Endothelial cell of umbilical vein (primary cell): Measurements from ENCODE around the gene PGBD2. TPM values are rescaled to one million over a fixed set of nuclear protein-coding genes. Genes with fewer than 3 reads are reported as not detected.

Experiments used
- BruUV-seq: library from RNA; stranded (reverse); fragments of 400-500 nt; replicated peaks from 2 replicates; lab custom pipeline; 2021; lab: Mats Ljungman, UMichigan
- CTCF ChIA-PET: fragments of 300-600, 350-600 bp; sonication (Branson Sonifier 250); formaldehyde crosslinking; loops from one replicate; lab custom pipeline; 2021; ENCODE audit warnings: antibody characterized with exemption, inconsistent platforms; lab: Charles Lee
- POLR2A ChIA-PET: fragments of 300-600, 350-600 bp; sonication (Branson Sonifier 250); formaldehyde crosslinking; loops from one replicate; lab custom pipeline; 2021; ENCODE audit warnings: antibody characterized with exemption, inconsistent platforms; lab: Charles Lee
- DNase-seq: peaks from one replicate; pipeline ENCODE4 v3.0.0-alpha.2; 2011; ENCODE audit warnings: low read depth, low spot score
- FAIRE-seq: peaks from 2 replicates; lab custom pipeline; 2011; peaks lifted over from hg19 to GRCh38; lab: Jason Lieb, UNC
- H2AFZ ChIP-seq: 2 replicates; pipeline ENCODE4 v1.6.0; 2012; ENCODE audit warnings: low read depth, low read length, control low read depth, inconsistent platforms
- H3K27ac ChIP-seq: 2 replicates; pipeline ENCODE4 v1.5.1; 2011; ENCODE audit warnings: low read depth, mild to moderate bottlenecking, control low read depth, low read length, moderate library complexity; ENCODE audit not compliant: insufficient read depth
- H3K27me3 ChIP-seq, 2 experiments: 2 replicates each; pipeline versions ENCODE4 v1.6.0 to v1.6.1; 2011; ENCODE audit warnings: low read length in 2 of 2, mixed read lengths in 1 of 2; ENCODE audit not compliant: control insufficient read depth in 2 of 2, insufficient read depth in 2 of 2
- H3K36me3 ChIP-seq, 2 experiments: 2 replicates in 1 of 2; 3 replicates in 1 of 2; pipeline ENCODE4 v1.5.1; 2011; ENCODE audit warnings: low read length in 2 of 2, mild to moderate bottlenecking in 1 of 2, moderate library complexity in 1 of 2; ENCODE audit not compliant: control insufficient read depth in 2 of 2, insufficient read depth in 2 of 2; ENCODE audit errors: extremely low read depth in 1 of 2
- H3K4me1 ChIP-seq: 3 replicates; pipeline ENCODE4 v1.5.1; 2011; ENCODE audit warnings: mild to moderate bottlenecking, low read length; ENCODE audit not compliant: control insufficient read depth, insufficient read depth; ENCODE audit errors: extremely low read depth
- H3K4me2 ChIP-seq: 2 replicates; pipeline ENCODE4 v1.6.1; 2011; ENCODE audit warnings: low read length, control low read depth, mixed read lengths; ENCODE audit not compliant: insufficient read depth
- H3K4me3 ChIP-seq, 3 experiments: fragments of 200-600 bp in 1 of 3; sonication (generic), shearing (Covaris generic) in 1 of 3; replicated peaks in 1 of 3; 2 replicates each; pipeline ENCODE4 v1.5.1; 2011 to 2016; ENCODE audit warnings: control low read depth in 3 of 3, low read length in 3 of 3, mild to moderate bottlenecking in 2 of 3, inconsistent platforms in 1 of 3, low read depth in 1 of 3, moderate library complexity in 1 of 3; ENCODE audit not compliant: insufficient read depth in 1 of 3
- H3K79me2 ChIP-seq: 2 replicates; pipeline ENCODE4 v1.6.0; 2012; ENCODE audit warnings: low read length, inconsistent platforms; ENCODE audit not compliant: control insufficient read depth, insufficient read depth
- H3K9ac ChIP-seq: replicated peaks from 2 replicates; pipeline ENCODE3; 2011; ENCODE audit warnings: low read length, control low read depth; ENCODE audit not compliant: insufficient read depth; ENCODE audit errors: extremely low read depth
- H3K9me1 ChIP-seq: replicated peaks from 3 replicates; pipeline ENCODE4 v1.6.0; 2011; ENCODE audit warnings: mild to moderate bottlenecking, low read length; ENCODE audit not compliant: control insufficient read depth, insufficient read depth; ENCODE audit errors: extremely low read depth
- H3K9me3 ChIP-seq: replicated peaks from 2 replicates; pipeline ENCODE4 v1.5.1; 2012; ENCODE audit warnings: low read length, inconsistent platforms; ENCODE audit not compliant: control insufficient read depth, insufficient read depth
- H4K20me1 ChIP-seq: replicated peaks from 2 replicates; pipeline ENCODE3; 2011; ENCODE audit warnings: mild to moderate bottlenecking, low read length; ENCODE audit not compliant: control insufficient read depth, insufficient read depth; ENCODE audit errors: extremely low read depth
- CTCF ChIP-seq, 2 donors: IDR thresholded peaks; 1 replicate in 1 of 2; 2 replicates in 1 of 2; pipeline ENCODE4 v1.5.1; 2011; ENCODE audit warnings: low read length in 2 of 2, mild to moderate bottlenecking in 2 of 2, moderate library complexity in 2 of 2, control low read depth in 1 of 2, inconsistent platforms in 1 of 2, low read depth in 1 of 2; ENCODE audit not compliant: insufficient read depth in 1 of 2; ENCODE audit errors: extremely low read depth in 1 of 2
- EZH2 ChIP-seq: IDR thresholded peaks from 2 replicates; pipeline ENCODE4 v1.6.1; 2012; ENCODE audit warnings: borderline replicate concordance, low read depth, mild to moderate bottlenecking, moderate library complexity, low read length, inconsistent platforms; ENCODE audit not compliant: severe bottlenecking
- GATA2 ChIP-seq: IDR thresholded peaks from 2 replicates; pipeline ENCODE4 v1.7.0; 2011; ENCODE audit warnings: low read depth, mild to moderate bottlenecking, moderate library complexity, mixed read lengths, low read length; ENCODE audit not compliant: insufficient read length, insufficient read depth
- MAX ChIP-seq: IDR thresholded peaks from 2 replicates; pipeline ENCODE4 v1.6.1; 2011; ENCODE audit not compliant: insufficient read depth, insufficient read length
- MYC ChIP-seq: IDR thresholded peaks from one replicate; pipeline ENCODE4 v1.6.1; 2011; ENCODE audit warnings: mild to moderate bottlenecking, low read depth, low read length
- POLR2A ChIP-seq: IDR thresholded peaks from 2 replicates; pipeline ENCODE4 v1.6.1; 2012; ENCODE audit warnings: low read depth, mild to moderate bottlenecking, control low read depth, low read length
- POLR2AphosphoS5 ChIP-seq: IDR thresholded peaks from 2 replicates; pipeline ENCODE4 v1.6.1; 2012; ENCODE audit warnings: low read depth, mild to moderate bottlenecking, control low read depth, low read length, moderate library complexity; ENCODE audit not compliant: insufficient read depth
- dilution Hi-C: fragments of 300-500 bp; cut with MboI; formaldehyde crosslinking; loops from one replicate; pipeline ENCODE4 v1.15.0; 2019; ENCODE audit warnings: low sequenced_read_pairs; ENCODE audit not compliant: extremely low pct_ligation_motif_present
- intact Hi-C: fragments of 100-400 bp; cut with micrococcal nuclease; formaldehyde crosslinking; loops from one replicate; pipeline ENCODE4 v1.10.0; 2022
- polyA plus RNA-seq, 4 experiments: library from polyadenylated mRNA; depleted of rRNA in 3 of 4; stranded (reverse) in 3 of 4; unstranded in 1 of 4; fragments of >200 nt; gene quantifications; 2 replicates each; pipeline versions ENCODE4 v1.2.1 to v1.2.3, GENCODE V29; 2011 to 2012; ENCODE audit warnings: missing spikeins in 1 of 4
- total RNA-seq: library from RNA; stranded (reverse); gene quantifications from 2 replicates; pipeline ENCODE4 v1.2.3, GENCODE V29; 2021

The PGBD2 gene
- total and polyA plus RNA-seq, 2 donors (not counting 3 experiments of a cell fraction or from before 2014, with no cell fraction given): 5.2 to 6.1 TPM

GRCh38 chr1:248858096-248858890 is 47.7 kb upstream of the PGBD2 start:
- DNase-seq (peak; percentile 72), FAIRE-seq (peak; percentile 61)
- dilution Hi-C loops (no loop called here), intact Hi-C loops (loop anchor here (1.0 kb wide), 1 partner anchor 32 kb away; no protein-coding TSS in a partner anchor)
- H3K9ac ChIP-seq: peak overlapping the region; percentile 48
- H3K27me3 ChIP-seq: peaks cover 2 to 4% of the 10 kb centered on the region in 2 experiments
- ChIA-PET CTCF (interaction anchor here (0.8 to 2.6 kb wide), 10 partner anchors 9 to 47 kb away, joined by 3 to 17 read pairs (median 8); partner anchors contain the start of genes SH3BP5L and ZNF672), POLR2A (interaction anchor here (0.7 to 2.2 kb wide), 3 partner anchors 11 to 20 kb away, joined by 3 to 14 read pairs (median 4); partner anchors contain the start of gene ZNF672)
- peaks cover 10% of the 10 kb centered on the region for H3K79me2 ChIP-seq
- TF ChIP-seq MYC (peak; percentile 68), EZH2 (no peak), POLR2A (no peak), POLR2AphosphoS5 (no peak), GATA2 (no peak), MAX (peak; percentile 63), CTCF (IDR thresholded peaks at IDR 0.05; ENCODE audit: extremely low read depth in 1 of 2, insufficient read depth in 1 of 2, low read depth in 1 of 2, low read length in 2 of 2) (peak; percentile 24 to 36)
- H3K4me2 ChIP-seq: peak overlapping the region; percentile 82
- no peaks in the 10 kb centered on the region for H3K9me3 ChIP-seq
- H3K9me1 ChIP-seq: no peaks in the 10 kb centered on the region
- H3K4me1 ChIP-seq: peaks cover 19% of the 10 kb centered on the region
- H3K27ac ChIP-seq: peak overlapping the region; percentile 22
- H3K4me3 ChIP-seq: peak overlapping the region; percentile 18 to 62 (median 39)
- H4K20me1 ChIP-seq: no peaks in the 10 kb centered on the region
- H3K36me3 ChIP-seq: peaks cover 0 to 5% of the 10 kb centered on the region in 2 experiments
- BruUV-seq: TSS peak; percentile 50
- peak overlapping the region; percentile 68 for H2AFZ ChIP-seq
